Smooth muscle cell (in vitro differentiated cells): Measurements from ENCODE around the gene WDR72. TPM values are rescaled to one million over a fixed set of nuclear protein-coding genes. Genes with fewer than 3 reads are reported as not detected.

Source experiments
- DNase-seq: peaks from one replicate; lab custom pipeline; 2025; ENCODE audit not compliant: unreplicated experiment; lab: John Stamatoyannopoulos, UW
- H2AFZ ChIP-seq: fragments of 200-600 bp; sonication (generic); 2 replicates; pipeline ENCODE4 v1.6.0; 2016; ENCODE audit warnings: antibody characterized with exemption, low read depth, mild to moderate bottlenecking
- H3F3A ChIP-seq: fragments of 200-600 bp; sonication (generic); 2 replicates; pipeline ENCODE4 v1.6.0; 2017; ENCODE audit warnings: antibody characterized with exemption, low read depth
- H3K27ac ChIP-seq: fragments of 200-600 bp; sonication (generic); 2 replicates; pipeline ENCODE4 v1.5.1; 2016; ENCODE audit warnings: low read depth, mild to moderate bottlenecking
- H3K27me3 ChIP-seq: fragments of 200-600 bp; sonication (generic); 2 replicates; pipeline ENCODE4 v1.6.1; 2016; ENCODE audit warnings: low read depth, mild to moderate bottlenecking
- H3K36me3 ChIP-seq: fragments of 200-600 bp; sonication (generic); 2 replicates; pipeline ENCODE4 v1.5.1; 2016; ENCODE audit warnings: low read depth
- H3K4me1 ChIP-seq: fragments of 200-600 bp; sonication (generic); 2 replicates; pipeline ENCODE4 v1.5.1; 2016; ENCODE audit warnings: low read depth
- H3K4me2 ChIP-seq: fragments of 200-600 bp; sonication (generic); 2 replicates; pipeline ENCODE4 v1.6.0; 2016; ENCODE audit warnings: mild to moderate bottlenecking
- H3K4me3 ChIP-seq: fragments of 200-600 bp; sonication (generic); 2 replicates; pipeline ENCODE4 v1.5.1; 2016; ENCODE audit warnings: mild to moderate bottlenecking
- H3K79me2 ChIP-seq: fragments of 200-600 bp; sonication (generic); 2 replicates; pipeline ENCODE4 v1.6.0; 2016; ENCODE audit warnings: low read depth, mild to moderate bottlenecking
- H3K9ac ChIP-seq: fragments of 200-600 bp; sonication (generic); 2 replicates; pipeline ENCODE4 v1.6.0; 2016; ENCODE audit warnings: low read depth
- H3K9me3 ChIP-seq: fragments of 200-600 bp; sonication (generic); replicated peaks from 2 replicates; pipeline ENCODE4 v1.5.1; 2016; ENCODE audit warnings: low read depth
- H4K20me1 ChIP-seq: fragments of 200-600 bp; sonication (generic); 2 replicates; pipeline ENCODE4 v1.6.0; 2016; ENCODE audit warnings: low read depth
- WGBS: methylation state at CpG from one replicate; pipeline ENCODE4 v1.1.7; 2016; ENCODE audit warnings: low lambda C conversion rate; 5-methylcytosine and 5-hydroxymethylcytosine counted together
- polyA plus RNA-seq: library from polyadenylated mRNA; unstranded; fragments of >200 nt; fragmentation: Nextera tagmentation; extraction: Ambion mirVana; gene quantifications from 2 replicates; pipeline ENCODE4 v1.2.1, GENCODE V29; 2016
- small RNA-seq: library from RNA; depleted of rRNA; stranded (forward); fragments of <200 nt; gene quantifications from one replicate; pipeline ENCODE3, GENCODE V24; 2014
- total RNA-seq: library from RNA; depleted of rRNA; stranded (reverse); fragments of >200 nt; gene quantifications from 2 replicates; pipeline ENCODE4 v1.2.3, GENCODE V29; 2014
- TF ChIP-seq, protein P1 (sequence below): fragments of 200-600 bp; sonication (generic); IDR thresholded peaks from 2 replicates; pipeline ENCODE4 v1.5.1; 2017; ENCODE audit warnings: borderline replicate concordance, mild to moderate bottlenecking, antibody characterized with exemption; ENCODE audit not compliant: insufficient read depth, poor library complexity, severe bottlenecking

The WDR72 gene
- total and polyA plus RNA-seq, 2 experiments from 2014 or later = 1.3 to 3.3 TPM

- Histone ChIP-seq H3K4me1 (no peaks in the 10 kb centered on the region), H3K9me3 (no peaks in the 10 kb centered on the region), H3F3A (no peaks in the 10 kb centered on the region), H3K27me3 (no peaks in the 10 kb centered on the region), H3K27ac (no peak overlapping the region), H3K9ac (no peak overlapping the region), H2AFZ (no peak overlapping the region), H3K4me2 (no peak overlapping the region), H3K4me3 (no peak overlapping the region), H4K20me1 (no peaks in the 10 kb centered on the region), H3K36me3 (no peaks in the 10 kb centered on the region), H3K79me2 (no peaks in the 10 kb centered on the region)
- 84% methylated on average over 3 of the region's 3 CpGs for WGBS
- DNase-seq = no peak
- TF ChIP-seq, protein P1, sequence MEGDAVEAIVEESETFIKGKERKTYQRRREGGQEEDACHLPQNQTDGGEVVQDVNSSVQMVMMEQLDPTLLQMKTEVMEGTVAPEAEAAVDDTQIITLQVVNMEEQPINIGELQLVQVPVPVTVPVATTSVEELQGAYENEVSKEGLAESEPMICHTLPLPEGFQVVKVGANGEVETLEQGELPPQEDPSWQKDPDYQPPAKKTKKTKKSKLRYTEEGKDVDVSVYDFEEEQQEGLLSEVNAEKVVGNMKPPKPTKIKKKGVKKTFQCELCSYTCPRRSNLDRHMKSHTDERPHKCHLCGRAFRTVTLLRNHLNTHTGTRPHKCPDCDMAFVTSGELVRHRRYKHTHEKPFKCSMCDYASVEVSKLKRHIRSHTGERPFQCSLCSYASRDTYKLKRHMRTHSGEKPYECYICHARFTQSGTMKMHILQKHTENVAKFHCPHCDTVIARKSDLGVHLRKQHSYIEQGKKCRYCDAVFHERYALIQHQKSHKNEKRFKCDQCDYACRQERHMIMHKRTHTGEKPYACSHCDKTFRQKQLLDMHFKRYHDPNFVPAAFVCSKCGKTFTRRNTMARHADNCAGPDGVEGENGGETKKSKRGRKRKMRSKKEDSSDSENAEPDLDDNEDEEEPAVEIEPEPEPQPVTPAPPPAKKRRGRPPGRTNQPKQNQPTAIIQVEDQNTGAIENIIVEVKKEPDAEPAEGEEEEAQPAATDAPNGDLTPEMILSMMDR = no peak
These were observed 287.3 kb downstream of the WDR72 start for GRCh38 chr15:53472210-53472609.

- Histone ChIP-seq H3F3A (no peaks in the 10 kb centered on the region), H3K27ac (no peak overlapping the region), H3K36me3 (no peaks in the 10 kb centered on the region), H3K27me3 (no peaks in the 10 kb centered on the region), H4K20me1 (no peaks in the 10 kb centered on the region), H3K4me2 (no peak overlapping the region), H3K9ac (no peak overlapping the region), H3K4me3 (no peak overlapping the region), H3K79me2 (no peaks in the 10 kb centered on the region), H2AFZ (no peak overlapping the region), H3K9me3 (no peaks in the 10 kb centered on the region), H3K4me1 (no peaks in the 10 kb centered on the region)
- TF ChIP-seq, protein P1 = no peak
- WGBS = 62% methylated on average over 4 of the region's 4 CpGs
- no peak for DNase-seq
These were observed 288.7 kb downstream of the WDR72 start for GRCh38 chr15:53470743-53471142.

GRCh38 chr15:53469422-53469821, 290.0 kb downstream of the WDR72 start:
- H3K27me3 ChIP-seq = no peaks in the 10 kb centered on the region
- no peaks in the 10 kb centered on the region for H4K20me1 ChIP-seq
- H3K9me3 ChIP-seq = no peaks in the 10 kb centered on the region
- TF ChIP-seq, protein P1 = no peak
- H2AFZ ChIP-seq = no peak overlapping the region
- no peaks in the 10 kb centered on the region for H3F3A ChIP-seq
- H3K36me3 ChIP-seq = no peaks in the 10 kb centered on the region
- no peak for DNase-seq
- no peaks in the 10 kb centered on the region for H3K4me1 ChIP-seq
- H3K4me2 ChIP-seq = no peak overlapping the region
- no peak overlapping the region for H3K27ac ChIP-seq
- WGBS = 87% methylated on average over 2 of the region's 2 CpGs
- no peaks in the 10 kb centered on the region for H3K79me2 ChIP-seq
- no peak overlapping the region for H3K4me3 ChIP-seq
- H3K9ac ChIP-seq = no peak overlapping the region

Small RNA genes within 50 kb of the gene (small RNA-seq; reads per million reads assigned to genes)
- gene RNU2-53P (not detected), gene RNU6-449P (not detected)

Other genes starting within 250 kb of the WDR72 start
- gene UNC13C, start 218.8 kb upstream of the WDR72 start, total RNA-seq = 4.0 and 4.7 TPM in 2 replicates
- gene UNC13C, start 218.8 kb upstream of the WDR72 start, polyA plus RNA-seq = 0.46 and 0.85 TPM in 2 replicates